ENCODE data around the gene ARPC1B.
"Not testable (repeated sequence)": the region's sequence is repeated elsewhere in the genome, so short reads cannot be mapped to it uniquely, and the experiment has no call there.

ARPC1B gene

GRCh38 chr7:99340659-99341058, 33.9 kb upstream of the ARPC1B start:
- H3F3A ChIP-seq (ENCODE audit: insufficient read depth, low read length) = no peaks in the 10 kb centered on the region
- H3K9me3 ChIP-seq (ENCODE audit: low read length) = no peaks in the 10 kb centered on the region
- no peaks in the 10 kb centered on the region for H3K27me3 ChIP-seq (ENCODE audit: insufficient read depth, low read length)
- H3K27ac ChIP-seq (ENCODE audit: low read depth, low read length, poor library complexity, severe bottlenecking) = no peak overlapping the region
- TF ChIP-seq CTCF (IDR thresholded peaks at IDR 0.05; ENCODE audit: low read length) = no peak
- no peak for TF ChIP-seq EZH2 (IDR thresholded peaks at IDR 0.05; ENCODE audit: borderline replicate concordance, low read length)
- no peaks in the 10 kb centered on the region for H3K9me2 ChIP-seq (ENCODE audit: low read depth, low read length)
- peaks cover 84% of the 10 kb centered on the region for H3K36me3 ChIP-seq (ENCODE audit: insufficient read depth, low read length)
- H3K4me3 ChIP-seq (ENCODE audit: low read depth, low read length, poor library complexity, severe bottlenecking) = no peak overlapping the region
- no peak overlapping the region for H3K9ac ChIP-seq (ENCODE audit: low read length)
- H3K79me2 ChIP-seq (ENCODE audit: insufficient read depth, low read length) = no peaks in the 10 kb centered on the region; the same call in 1 of the 2 replicates
- H3K4me1 ChIP-seq (ENCODE audit: insufficient read depth, low read length, severe bottlenecking) = no peaks in the 10 kb centered on the region
- no peak overlapping the region for H2AFZ ChIP-seq (ENCODE audit: low read length)
- H4K20me1 ChIP-seq (ENCODE audit: insufficient read depth, low read length) = no peaks in the 10 kb centered on the region
- no peak overlapping the region for H3K4me2 ChIP-seq (ENCODE audit: low read length)

- H2AFZ ChIP-seq (ENCODE audit: low read length) = no peak overlapping the region
- peaks cover 81% of the 10 kb centered on the region for H3K36me3 ChIP-seq (ENCODE audit: insufficient read depth, low read length)
- H3K27ac ChIP-seq (ENCODE audit: low read depth, low read length, poor library complexity, severe bottlenecking) = no peak overlapping the region
- no peaks in the 10 kb centered on the region for H3K9me2 ChIP-seq (ENCODE audit: low read depth, low read length)
- H3F3A ChIP-seq (ENCODE audit: insufficient read depth, low read length) = no peaks in the 10 kb centered on the region
- H3K27me3 ChIP-seq (ENCODE audit: insufficient read depth, low read length) = no peaks in the 10 kb centered on the region
- no peaks in the 10 kb centered on the region for H3K9me3 ChIP-seq (ENCODE audit: low read length)
- H3K9ac ChIP-seq (ENCODE audit: low read length) = no peak overlapping the region
- no peaks in the 10 kb centered on the region for H4K20me1 ChIP-seq (ENCODE audit: insufficient read depth, low read length)
- TF ChIP-seq EZH2 (IDR thresholded peaks at IDR 0.05; ENCODE audit: borderline replicate concordance, low read length) (no peak), CTCF (IDR thresholded peaks at IDR 0.05; ENCODE audit: low read length) (no peak)
- H3K4me3 ChIP-seq (ENCODE audit: low read depth, low read length, poor library complexity, severe bottlenecking) = no peak overlapping the region
- H3K4me2 ChIP-seq (ENCODE audit: low read length) = no peak overlapping the region
- no peaks in the 10 kb centered on the region for H3K4me1 ChIP-seq (ENCODE audit: insufficient read depth, low read length, severe bottlenecking)
- no peaks in the 10 kb centered on the region for H3K79me2 ChIP-seq (ENCODE audit: insufficient read depth, low read length)
Observed at GRCh38 chr7:99344061-99344647, 30.4 kb upstream of the ARPC1B start.

GRCh38 chr7:99350641-99351040, 23.9 kb upstream of the ARPC1B start:
- not testable (repeated sequence) for H3K4me2 ChIP-seq (ENCODE audit: low read length); H3K4me3 ChIP-seq (ENCODE audit: low read depth, low read length, poor library complexity, severe bottlenecking)
- peaks cover 85% of the 10 kb centered on the region for H3K36me3 ChIP-seq (ENCODE audit: insufficient read depth, low read length)

GRCh38 chr7:99352247-99352646, 22.3 kb upstream of the ARPC1B start:
- Histone ChIP-seq H3K9me2 (ENCODE audit: low read depth, low read length) (no peaks in the 10 kb centered on the region), H3K4me2 (ENCODE audit: low read length) (no peak overlapping the region), H3K79me2 (ENCODE audit: insufficient read depth, low read length) (no peaks in the 10 kb centered on the region), H3K4me3 (ENCODE audit: low read depth, low read length, poor library complexity, severe bottlenecking) (no peak overlapping the region), H3K4me1 (ENCODE audit: insufficient read depth, low read length, severe bottlenecking) (no peaks in the 10 kb centered on the region), H2AFZ (ENCODE audit: low read length) (no peak overlapping the region), H3F3A (ENCODE audit: insufficient read depth, low read length) (no peaks in the 10 kb centered on the region), H3K27me3 (ENCODE audit: insufficient read depth, low read length) (no peaks in the 10 kb centered on the region), H3K36me3 (ENCODE audit: insufficient read depth, low read length) (peaks cover 79% of the 10 kb centered on the region), H3K27ac (ENCODE audit: low read depth, low read length, poor library complexity, severe bottlenecking) (no peak overlapping the region), H3K9me3 (ENCODE audit: low read length) (no peaks in the 10 kb centered on the region), H3K9ac (ENCODE audit: low read length) (no peak overlapping the region), H4K20me1 (ENCODE audit: insufficient read depth, low read length) (no peaks in the 10 kb centered on the region)
- TF ChIP-seq CTCF (IDR thresholded peaks at IDR 0.05; ENCODE audit: low read length) (no peak), EZH2 (IDR thresholded peaks at IDR 0.05; ENCODE audit: borderline replicate concordance, low read length) (no peak)

More at GRCh38 chr7:99350641-99351040, 23.9 kb upstream of the ARPC1B start:
- not testable (repeated sequence) for H3K79me2 ChIP-seq (ENCODE audit: insufficient read depth, low read length); H3K9me3 ChIP-seq (ENCODE audit: low read length); H2AFZ ChIP-seq (ENCODE audit: low read length); H3K27me3 ChIP-seq (ENCODE audit: insufficient read depth, low read length); H3F3A ChIP-seq (ENCODE audit: insufficient read depth, low read length); H4K20me1 ChIP-seq (ENCODE audit: insufficient read depth, low read length); H3K9me2 ChIP-seq (ENCODE audit: low read depth, low read length); H3K4me1 ChIP-seq (ENCODE audit: insufficient read depth, low read length, severe bottlenecking); H3K9ac ChIP-seq (ENCODE audit: low read length); H3K27ac ChIP-seq (ENCODE audit: low read depth, low read length, poor library complexity, severe bottlenecking)

Measured in OCI-LY1 (cell line).